SK-N-SH (cell line): ENCODE data around the gene SLC5A12. TPM values are rescaled to one million over a fixed set of nuclear protein-coding genes. Genes with fewer than 3 reads are reported as not detected.

ENCODE experiments used
- CTCF ChIA-PET: fragments of 300-600, 350-600 bp; formaldehyde crosslinking; extraction: SDS; loops from one replicate; lab custom pipeline; 2021; lab: Yijun Ruan, JAX
- POLR2A ChIA-PET: fragments of 350-600 bp; sonication (Branson Sonifier 250); formaldehyde crosslinking; extraction: SDS; loops from one replicate; lab custom pipeline; 2020; ENCODE audit warnings: antibody characterized with exemption, inconsistent platforms; lab: Yijun Ruan, JAX
- DNase-seq: peaks from one replicate; pipeline ENCODE4 v3.0.0; 2012
- H2AFZ ChIP-seq: fragments of 200-600 bp; sonication (generic); 2 replicates; pipeline ENCODE4 v1.8.1; 2016; ENCODE audit warnings: antibody characterized with exemption, mild to moderate bottlenecking, low read depth
- H3F3A ChIP-seq: fragments of 200-600 bp; sonication (generic); replicated peaks from 2 replicates; pipeline ENCODE3; 2016; ENCODE audit warnings: antibody characterized with exemption, mild to moderate bottlenecking; ENCODE audit not compliant: insufficient read depth
- H3K27ac ChIP-seq, 2 experiments: fragments of 200-500 bp in 1 of 2; fragments of 200-600 bp in 1 of 2; sonication (Bioruptor generic) in 1 of 2; sonication (generic), shearing (Covaris generic) in 1 of 2; 2 replicates each; pipeline versions ENCODE4 v1.5.1 to v1.6.1; 2014 to 2016; ENCODE audit warnings: low read depth in 2 of 2, inconsistent platforms in 1 of 2, low read length in 1 of 2, mild to moderate bottlenecking in 1 of 2, mixed read lengths in 1 of 2
- H3K27me3 ChIP-seq: fragments of 200-600 bp; sonication (generic), shearing (Covaris generic); 2 replicates; pipeline ENCODE4 v1.6.1; 2016; ENCODE audit warnings: mixed run types; ENCODE audit not compliant: insufficient read depth
- H3K36me3 ChIP-seq, 2 experiments: fragments of 200-500 bp in 1 of 2; fragments of 200-600 bp in 1 of 2; sonication (Bioruptor generic) in 1 of 2; sonication (generic) in 1 of 2; replicated peaks in 1 of 2; 2 replicates each; pipeline versions ENCODE3 to v1.5.1; 2014 to 2016; ENCODE audit warnings: low read length in 1 of 2, mild to moderate bottlenecking in 1 of 2; ENCODE audit not compliant: insufficient read depth in 2 of 2, control insufficient read depth in 1 of 2
- H3K4me1 ChIP-seq, 2 experiments: fragments of 200-500 bp in 1 of 2; fragments of 200-600 bp in 1 of 2; sonication (Bioruptor generic) in 1 of 2; sonication (generic), shearing (Covaris generic) in 1 of 2; 2 replicates each; pipeline versions ENCODE4 v1.5.1 to v1.6.1; 2014 to 2016; ENCODE audit warnings: low read depth in 1 of 2, low read length in 1 of 2, mixed run types in 1 of 2; ENCODE audit not compliant: insufficient read depth in 2 of 2, control insufficient read depth in 1 of 2
- H3K4me2 ChIP-seq: fragments of 200-600 bp; sonication (generic), shearing (Covaris generic); 2 replicates; pipeline ENCODE4 v1.6.1; 2017; ENCODE audit warnings: mixed run types
- H3K4me3 ChIP-seq, 2 experiments: fragments of 200-500 bp in 1 of 2; fragments of 200-600 bp in 1 of 2; sonication (Bioruptor generic) in 1 of 2; sonication (generic), shearing (Covaris generic) in 1 of 2; 2 replicates each; pipeline versions ENCODE4 v1.5.1 to v1.8.1; 2014 to 2016; ENCODE audit warnings: low read depth in 2 of 2, inconsistent platforms in 1 of 2, low read length in 1 of 2, mild to moderate bottlenecking in 1 of 2, mixed read lengths in 1 of 2, moderate library complexity in 1 of 2
- H3K79me2 ChIP-seq: fragments of 200-600 bp; sonication (generic); 2 replicates; pipeline ENCODE4 v1.8.1; 2017; ENCODE audit warnings: mild to moderate bottlenecking; ENCODE audit not compliant: insufficient read depth
- H3K9ac ChIP-seq: fragments of 200-600 bp; sonication (generic); 2 replicates; pipeline ENCODE4 v1.6.1; 2017; ENCODE audit warnings: mixed run types
- H3K9me2 ChIP-seq: fragments of 200-600 bp; sonication (generic); 2 replicates; pipeline ENCODE4 v1.6.1; 2017; ENCODE audit warnings: mixed run types
- H3K9me3 ChIP-seq: fragments of 200-600 bp; sonication (generic); 2 replicates; pipeline ENCODE4 v1.6.1; 2017; ENCODE audit warnings: mixed run types, mild to moderate bottlenecking, moderate library complexity
- H4K20me1 ChIP-seq: fragments of 200-600 bp; sonication (generic); 2 replicates; pipeline ENCODE4 v1.6.1; 2017; ENCODE audit warnings: mild to moderate bottlenecking, mixed run types; ENCODE audit not compliant: insufficient read depth
- CHD2 ChIP-seq: fragments of 150-350 bp; IDR thresholded peaks from 2 replicates; pipeline ENCODE4 v1.6.1; 2018; ENCODE audit warnings: low read length; ENCODE audit not compliant: partially characterized antibody
- EP300 ChIP-seq, 2 experiments: IDR thresholded peaks; 2 replicates each; pipeline versions ENCODE4 v1.4.0 to v1.6.1; 2012; ENCODE audit warnings: borderline replicate concordance in 1 of 2, low read depth in 1 of 2, low read length in 1 of 2
- FOSL2 ChIP-seq: IDR thresholded peaks from 2 replicates; pipeline ENCODE4 v1.4.0; 2012; ENCODE audit warnings: low read depth, mild to moderate bottlenecking, moderate library complexity, borderline replicate concordance
- FOXJ3 ChIP-seq: sonication (generic); formaldehyde crosslinking; IDR thresholded peaks from 2 replicates; pipeline ENCODE4 v1.5.1; 2020; ENCODE audit warnings: mild to moderate bottlenecking, missing genetic modification reagents
- FOXM1 ChIP-seq: IDR thresholded peaks from 2 replicates; pipeline ENCODE4 v1.4.0; 2012; ENCODE audit warnings: low read depth, mild to moderate bottlenecking
- GABPA ChIP-seq: IDR thresholded peaks from 2 replicates; pipeline ENCODE4 v1.4.0; 2012; ENCODE audit warnings: low read depth, mild to moderate bottlenecking
- MEF2A ChIP-seq: IDR thresholded peaks from 2 replicates; pipeline ENCODE4 v1.4.0; 2012; ENCODE audit warnings: low read depth, borderline replicate concordance
- NFIC ChIP-seq: IDR thresholded peaks from 2 replicates; pipeline ENCODE4 v1.4.0; 2012; ENCODE audit warnings: borderline replicate concordance
- NRF1 ChIP-seq: IDR thresholded peaks from 2 replicates; pipeline ENCODE4 v1.6.1; 2012; ENCODE audit warnings: low read depth, mild to moderate bottlenecking, low read length
- POLR2AphosphoS5 ChIP-seq: IDR thresholded peaks from 2 replicates; pipeline ENCODE4 v1.6.1; 2012; ENCODE audit warnings: low read depth, low read length
- RFX5 ChIP-seq: IDR thresholded peaks from 2 replicates; pipeline ENCODE4 v1.6.1; 2012; ENCODE audit warnings: mild to moderate bottlenecking, improper control_type of control experiment, low read length
- RXRA ChIP-seq: IDR thresholded peaks from 2 replicates; pipeline ENCODE4 v1.4.0; 2012; ENCODE audit warnings: low read depth, mild to moderate bottlenecking, borderline replicate concordance
- SIN3A ChIP-seq: IDR thresholded peaks from 2 replicates; pipeline ENCODE4 v1.6.1; 2012; ENCODE audit warnings: low read depth, mild to moderate bottlenecking, low read length, moderate library complexity, borderline replicate concordance
- WGBS: methylation state at CpG from one replicate; pipeline ENCODE4 v1.1.6; 2017; ENCODE audit warnings: low lambda C conversion rate; 5-methylcytosine and 5-hydroxymethylcytosine counted together
- polyA plus RNA-seq, 3 experiments: library from polyadenylated mRNA; depleted of rRNA; stranded (reverse); fragments of >200 nt; gene quantifications; 2 replicates each; pipeline ENCODE4 v1.2.3, GENCODE V29; 2012
- TF ChIP-seq, protein P1 (sequence below): fragments of 150-350 bp; IDR thresholded peaks from 2 replicates; pipeline ENCODE4 v1.6.1; 2017; ENCODE audit warnings: antibody characterized with exemption, low read length, low read depth, borderline replicate concordance
- TF ChIP-seq, protein P2 (sequence below): fragments of 200-600 bp; sonication (generic); IDR thresholded peaks from 2 replicates; pipeline ENCODE4 v1.6.1; 2017; ENCODE audit warnings: antibody characterized with exemption, mild to moderate bottlenecking, moderate library complexity
- TF ChIP-seq, protein P3 (sequence below): IDR thresholded peaks from 2 replicates; pipeline ENCODE4 v1.4.0; 2012; ENCODE audit warnings: low read depth
- TF ChIP-seq, protein P4 (sequence below): fragments of 150-350 bp; IDR thresholded peaks from 2 replicates; pipeline ENCODE4 v1.6.1; 2016; ENCODE audit warnings: mild to moderate bottlenecking, low read depth, low read length
- TF ChIP-seq, protein P5 (sequence below): IDR thresholded peaks from 2 replicates; pipeline ENCODE4 v1.4.0; 2012; ENCODE audit warnings: low read depth, borderline replicate concordance

SLC5A12 gene
- polyA plus RNA-seq, 1 of the 3 experiments (the other 2 are of a cell fraction): 0.03 TPM

DNA sequence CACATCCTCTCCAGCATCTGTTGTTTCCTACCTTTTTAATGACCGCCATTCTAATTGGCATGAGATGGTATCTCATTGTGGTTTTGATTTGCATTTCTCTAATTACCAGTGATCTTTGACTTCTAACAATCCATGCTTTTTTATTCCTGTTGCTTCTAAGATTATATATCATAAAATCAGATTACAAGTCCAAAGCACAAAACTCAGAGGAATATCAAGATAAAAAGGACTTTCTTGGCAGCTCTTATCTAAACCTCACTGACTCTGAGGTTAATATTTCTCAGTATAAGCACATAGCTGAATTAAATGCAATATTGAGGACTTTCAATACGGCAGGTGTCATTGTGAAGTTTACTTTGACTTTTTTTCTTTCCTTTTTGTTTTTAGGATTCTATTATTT, 11.4 kb downstream of the SLC5A12 start:
- Histone ChIP-seq H3K9ac (no peak overlapping the region), H2AFZ (no peak overlapping the region), H3K9me3 (no peaks in the 10 kb centered on the region), H3K36me3 (no peaks in the 10 kb centered on the region), H3K27me3 (no peaks in the 10 kb centered on the region; the same call in 1 of the 2 replicates), H4K20me1 (no peaks in the 10 kb centered on the region), H3K79me2 (no peaks in the 10 kb centered on the region), H3K9me2 (0 out of 2 replicates have a peak, but pooled peaks cover 3% of the 10 kb centered on the region), H3K4me2 (no peak overlapping the region), H3K4me3 (no peak overlapping the region), H3K4me1 (no peaks in the 10 kb centered on the region), H3K27ac (no peak overlapping the region), H3F3A (no peaks in the 10 kb centered on the region)
- TF ChIP-seq FOXJ3 (CRISPR knock-in tag) (no peak), FOXM1 (no peak), NFIC (no peak), FOSL2 (no peak), RFX5 (no peak), CHD2 (no peak), RXRA (no peak)
- TF ChIP-seq, protein P1, sequence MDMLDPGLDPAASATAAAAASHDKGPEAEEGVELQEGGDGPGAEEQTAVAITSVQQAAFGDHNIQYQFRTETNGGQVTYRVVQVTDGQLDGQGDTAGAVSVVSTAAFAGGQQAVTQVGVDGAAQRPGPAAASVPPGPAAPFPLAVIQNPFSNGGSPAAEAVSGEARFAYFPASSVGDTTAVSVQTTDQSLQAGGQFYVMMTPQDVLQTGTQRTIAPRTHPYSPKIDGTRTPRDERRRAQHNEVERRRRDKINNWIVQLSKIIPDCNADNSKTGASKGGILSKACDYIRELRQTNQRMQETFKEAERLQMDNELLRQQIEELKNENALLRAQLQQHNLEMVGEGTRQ: no peak
- TF ChIP-seq, protein P2, sequence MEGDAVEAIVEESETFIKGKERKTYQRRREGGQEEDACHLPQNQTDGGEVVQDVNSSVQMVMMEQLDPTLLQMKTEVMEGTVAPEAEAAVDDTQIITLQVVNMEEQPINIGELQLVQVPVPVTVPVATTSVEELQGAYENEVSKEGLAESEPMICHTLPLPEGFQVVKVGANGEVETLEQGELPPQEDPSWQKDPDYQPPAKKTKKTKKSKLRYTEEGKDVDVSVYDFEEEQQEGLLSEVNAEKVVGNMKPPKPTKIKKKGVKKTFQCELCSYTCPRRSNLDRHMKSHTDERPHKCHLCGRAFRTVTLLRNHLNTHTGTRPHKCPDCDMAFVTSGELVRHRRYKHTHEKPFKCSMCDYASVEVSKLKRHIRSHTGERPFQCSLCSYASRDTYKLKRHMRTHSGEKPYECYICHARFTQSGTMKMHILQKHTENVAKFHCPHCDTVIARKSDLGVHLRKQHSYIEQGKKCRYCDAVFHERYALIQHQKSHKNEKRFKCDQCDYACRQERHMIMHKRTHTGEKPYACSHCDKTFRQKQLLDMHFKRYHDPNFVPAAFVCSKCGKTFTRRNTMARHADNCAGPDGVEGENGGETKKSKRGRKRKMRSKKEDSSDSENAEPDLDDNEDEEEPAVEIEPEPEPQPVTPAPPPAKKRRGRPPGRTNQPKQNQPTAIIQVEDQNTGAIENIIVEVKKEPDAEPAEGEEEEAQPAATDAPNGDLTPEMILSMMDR: no peak
- WGBS: 69% methylated on average over 2 of the region's 2 CpGs
- CTCF ChIA-PET: no interaction called here
- POLR2A ChIA-PET: no interaction called here
- DNase-seq: no peak

DNA sequence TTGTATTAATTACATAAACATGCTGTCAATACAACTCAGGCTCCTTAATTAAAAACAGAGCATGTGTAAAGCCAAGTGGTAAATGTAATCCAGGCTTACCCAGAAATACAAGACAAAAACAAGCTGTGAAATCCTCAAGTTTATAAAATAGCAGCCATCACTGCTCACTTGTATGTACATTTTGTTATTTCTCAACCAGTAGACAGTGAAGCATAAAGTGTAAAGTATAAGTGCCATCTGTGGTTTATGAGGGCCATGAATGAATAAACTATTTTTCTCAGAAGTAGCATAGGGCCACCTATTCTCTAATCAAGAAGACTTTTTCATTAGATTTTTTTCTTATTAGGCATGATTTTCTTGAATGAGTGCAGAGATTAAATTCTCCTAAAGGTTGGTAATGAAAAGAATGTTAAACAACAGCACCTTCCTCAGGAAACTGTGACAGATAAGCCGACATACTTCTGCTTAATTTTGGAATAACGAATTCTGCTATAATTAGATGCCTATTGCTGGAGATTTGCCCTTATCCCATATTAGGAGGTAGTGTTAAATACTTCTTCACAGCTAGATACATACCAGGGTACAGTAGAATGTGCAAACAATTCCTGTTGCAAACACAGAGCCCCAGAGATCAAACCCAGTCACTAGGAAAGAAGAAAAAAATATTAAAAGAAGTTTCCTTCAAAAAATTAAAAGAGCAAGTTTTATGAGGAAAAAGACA, 13.0 kb downstream of the SLC5A12 start:
- no peaks in the 10 kb centered on the region for H3K4me1 ChIP-seq
- CTCF ChIA-PET: no interaction called here
- H3K4me2 ChIP-seq: no peak overlapping the region
- no peak overlapping the region for H3K9ac ChIP-seq
- H3K27me3 ChIP-seq: no peaks in the 10 kb centered on the region; the same call in 1 of the 2 replicates
- no peaks in the 10 kb centered on the region for H3K79me2 ChIP-seq
- H3K9me2 ChIP-seq: 0 out of 2 replicates have a peak, but pooled peaks cover 3% of the 10 kb centered on the region
- POLR2A ChIA-PET: no interaction called here
- H3K36me3 ChIP-seq: no peaks in the 10 kb centered on the region
- TF ChIP-seq NFIC (no peak), RFX5 (no peak), POLR2AphosphoS5 (no peak), MEF2A (no peak), GABPA (no peak), RXRA (no peak), SIN3A (no peak), FOXM1 (no peak), EP300 (IDR thresholded peaks at IDR 0.05; ENCODE audit: borderline replicate concordance in 1 of 2, low read depth in 1 of 2, low read length in 1 of 2) (no peak), FOXJ3 (CRISPR knock-in tag) (no peak), NRF1 (no peak)
- TF ChIP-seq, protein P3, sequence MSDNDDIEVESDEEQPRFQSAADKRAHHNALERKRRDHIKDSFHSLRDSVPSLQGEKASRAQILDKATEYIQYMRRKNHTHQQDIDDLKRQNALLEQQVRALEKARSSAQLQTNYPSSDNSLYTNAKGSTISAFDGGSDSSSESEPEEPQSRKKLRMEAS: no peak
- TF ChIP-seq, protein P4, sequence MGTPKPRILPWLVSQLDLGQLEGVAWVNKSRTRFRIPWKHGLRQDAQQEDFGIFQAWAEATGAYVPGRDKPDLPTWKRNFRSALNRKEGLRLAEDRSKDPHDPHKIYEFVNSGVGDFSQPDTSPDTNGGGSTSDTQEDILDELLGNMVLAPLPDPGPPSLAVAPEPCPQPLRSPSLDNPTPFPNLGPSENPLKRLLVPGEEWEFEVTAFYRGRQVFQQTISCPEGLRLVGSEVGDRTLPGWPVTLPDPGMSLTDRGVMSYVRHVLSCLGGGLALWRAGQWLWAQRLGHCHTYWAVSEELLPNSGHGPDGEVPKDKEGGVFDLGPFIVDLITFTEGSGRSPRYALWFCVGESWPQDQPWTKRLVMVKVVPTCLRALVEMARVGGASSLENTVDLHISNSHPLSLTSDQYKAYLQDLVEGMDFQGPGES: no peak
- TF ChIP-seq, protein P5, sequence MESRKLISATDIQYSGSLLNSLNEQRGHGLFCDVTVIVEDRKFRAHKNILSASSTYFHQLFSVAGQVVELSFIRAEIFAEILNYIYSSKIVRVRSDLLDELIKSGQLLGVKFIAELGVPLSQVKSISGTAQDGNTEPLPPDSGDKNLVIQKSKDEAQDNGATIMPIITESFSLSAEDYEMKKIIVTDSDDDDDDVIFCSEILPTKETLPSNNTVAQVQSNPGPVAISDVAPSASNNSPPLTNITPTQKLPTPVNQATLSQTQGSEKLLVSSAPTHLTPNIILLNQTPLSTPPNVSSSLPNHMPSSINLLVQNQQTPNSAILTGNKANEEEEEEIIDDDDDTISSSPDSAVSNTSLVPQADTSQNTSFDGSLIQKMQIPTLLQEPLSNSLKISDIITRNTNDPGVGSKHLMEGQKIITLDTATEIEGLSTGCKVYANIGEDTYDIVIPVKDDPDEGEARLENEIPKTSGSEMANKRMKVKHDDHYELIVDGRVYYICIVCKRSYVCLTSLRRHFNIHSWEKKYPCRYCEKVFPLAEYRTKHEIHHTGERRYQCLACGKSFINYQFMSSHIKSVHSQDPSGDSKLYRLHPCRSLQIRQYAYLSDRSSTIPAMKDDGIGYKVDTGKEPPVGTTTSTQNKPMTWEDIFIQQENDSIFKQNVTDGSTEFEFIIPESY: no peak
- 57% methylated on average over 2 of the region's 2 CpGs for WGBS
- no peak overlapping the region for H2AFZ ChIP-seq
- no peaks in the 10 kb centered on the region for H3F3A ChIP-seq
- no peaks in the 10 kb centered on the region for H3K9me3 ChIP-seq
- H3K27ac ChIP-seq: no peak overlapping the region
- no peaks in the 10 kb centered on the region for H4K20me1 ChIP-seq
- H3K4me3 ChIP-seq: no peak overlapping the region
- no peak for DNase-seq
